K562 (cell line): ENCODE measurements around the gene MFSD11. TPM values are rescaled to one million over a fixed set of nuclear protein-coding genes. Genes with fewer than 3 reads are reported as not detected.
A peak's percentile ranks its signal among the peaks of the same experiment; 100 is the strongest.

ENCODE experiments used
- ATAC-seq: fragments of 200-7000 bp; cut with Tn5 transposase; 3 replicates; pipeline ENCODE4 v1.9.1; 2020; ENCODE audit warnings: moderate library complexity
- BruUV-seq: library from RNA; stranded (reverse); fragments of 400-500 nt; replicated peaks from 2 replicates; lab custom pipeline; 2021; lab: Mats Ljungman, UMichigan
- CTCF ChIA-PET: fragments of 300-600 bp; formaldehyde crosslinking; extraction: SDS; loops from one replicate; lab custom pipeline; 2021; ENCODE audit warnings: low intra/inter-chr PET ratio; lab: Yijun Ruan, JAX
- POLR2A ChIA-PET: fragments of 300-600, 350-650 bp; sonication (Branson Sonifier 250); formaldehyde crosslinking; extraction: SDS; loops from one replicate; lab custom pipeline; 2021; ENCODE audit warnings: antibody characterized with exemption, inconsistent platforms; lab: Yijun Ruan, JAX
- DNase-seq, 4 experiments: peaks; one replicate each; pipeline versions ENCODE4 v3.0.0 to v3.0.0-alpha.2; 2011 to 2018; ENCODE audit warnings: low spot score in 3 of 4, mixed read lengths in 3 of 4; ENCODE audit errors: extremely low read depth in 1 of 4
- FAIRE-seq: peaks from 2 replicates; lab custom pipeline; 2011; peaks lifted over from hg19 to GRCh38; lab: Jason Lieb, UNC
- H2AFZ ChIP-seq: 2 replicates; pipeline ENCODE4 v1.6.0; 2011; ENCODE audit warnings: low read depth, low read length, control low read depth, inconsistent platforms
- H3K27ac ChIP-seq: fragments of 200-600 bp; 3 replicates; pipeline ENCODE4 v1.8.0; 2011; ENCODE audit warnings: low read depth, mild to moderate bottlenecking, control low read depth, inconsistent platforms, low read length, moderate library complexity, mixed read lengths; ENCODE audit errors: extremely low read depth
- H3K27me3 ChIP-seq, 2 experiments: fragments of 300-600 bp in 1 of 2; 2 replicates in 1 of 2; 3 replicates in 1 of 2; pipeline versions ENCODE4 v1.6.0 to v1.8.0; 2011; ENCODE audit warnings: inconsistent platforms in 2 of 2, low read length in 2 of 2, mild to moderate bottlenecking in 1 of 2, mixed read lengths in 1 of 2, moderate library complexity in 1 of 2; ENCODE audit not compliant: control insufficient read depth in 2 of 2, insufficient read depth in 2 of 2
- H3K36me3 ChIP-seq: fragments of 300-600 bp; 3 replicates; pipeline ENCODE4 v1.8.0; 2011; ENCODE audit warnings: mild to moderate bottlenecking, low read length, inconsistent platforms; ENCODE audit not compliant: control insufficient read depth, insufficient read depth
- H3K4me1 ChIP-seq, 2 experiments: fragments of 200-600 bp in 1 of 2; replicated peaks in 1 of 2; 2 replicates in 1 of 2; 3 replicates in 1 of 2; pipeline versions ENCODE4 v1.5.1 to v1.8.0; 2011; ENCODE audit warnings: inconsistent platforms in 2 of 2, low read length in 2 of 2, mild to moderate bottlenecking in 1 of 2, mixed read lengths in 1 of 2, moderate library complexity in 1 of 2; ENCODE audit not compliant: control insufficient read depth in 2 of 2, insufficient read depth in 2 of 2
- H3K4me2 ChIP-seq: 2 replicates; pipeline ENCODE4 v1.6.1; 2011; ENCODE audit warnings: low read length, control low read depth, inconsistent platforms, mixed read lengths; ENCODE audit not compliant: insufficient read depth
- H3K4me3 ChIP-seq: fragments of 200-600 bp; sonication (generic), shearing (Covaris generic); 2 replicates; pipeline ENCODE4 v1.5.1; 2016; ENCODE audit warnings: control low read depth, inconsistent platforms
- H3K79me2 ChIP-seq: fragments of 200-600 bp; 3 replicates; pipeline ENCODE4 v1.8.0; 2011; ENCODE audit warnings: low read length, inconsistent platforms; ENCODE audit not compliant: control insufficient read depth, insufficient read depth
- H3K9ac ChIP-seq, 2 experiments: 2 replicates each; pipeline versions ENCODE4 v1.6.0 to v1.6.1; 2011; ENCODE audit warnings: low read depth in 2 of 2, low read length in 2 of 2, control low read depth in 1 of 2, inconsistent platforms in 1 of 2, mild to moderate bottlenecking in 1 of 2, mixed read lengths in 1 of 2; ENCODE audit not compliant: insufficient read depth in 1 of 2
- H3K9me1 ChIP-seq: one replicate; pipeline ENCODE4 v1.6.0; 2011; ENCODE audit warnings: inconsistent platforms, mild to moderate bottlenecking, low read length, moderate library complexity; ENCODE audit not compliant: control insufficient read depth, insufficient read depth
- H3K9me3 ChIP-seq: replicated peaks from 2 replicates; pipeline ENCODE4 v1.5.1; 2011; ENCODE audit warnings: low read depth, low read length, inconsistent platforms; ENCODE audit not compliant: control insufficient read depth, insufficient read depth
- H4K20me1 ChIP-seq: replicated peaks from 2 replicates; pipeline ENCODE4 v1.6.1; 2011; ENCODE audit warnings: low read length, inconsistent platforms, mixed read lengths; ENCODE audit not compliant: control insufficient read depth, insufficient read depth
- CBFA2T3 ChIP-seq: fragments of 450-650 bp; IDR thresholded peaks from 2 replicates; pipeline ENCODE4 v1.6.1; 2017
- CHD2 ChIP-seq: IDR thresholded peaks from 2 replicates; pipeline ENCODE4 v1.6.1; 2011; ENCODE audit warnings: low read depth, low read length
- ELF1 ChIP-seq: fragments of 200-800 bp; sonication (Bioruptor generic); IDR thresholded peaks from 2 replicates; pipeline ENCODE4 v1.6.1; 2016; ENCODE audit warnings: missing genetic modification characterization, missing compliant biosample characterization
- FOSL1 ChIP-seq: fragments of 200-800 bp; sonication (Bioruptor generic); conservative IDR thresholded peaks from 2 replicates; pipeline ENCODE4 v1.6.1; 2016; ENCODE audit warnings: missing genetic modification characterization, missing compliant biosample characterization
- HDAC1 ChIP-seq, 2 experiments: fragments of 450-650 bp; IDR thresholded peaks; 2 replicates each; pipeline ENCODE4 v1.6.1; 2016 to 2017; ENCODE audit warnings: inconsistent platforms in 1 of 2, mild to moderate bottlenecking in 1 of 2, moderate library complexity in 1 of 2
- KLF1 ChIP-seq: fragments of 450-650 bp; IDR thresholded peaks from 2 replicates; pipeline ENCODE4 v1.6.1; 2016; ENCODE audit warnings: missing genetic modification characterization, missing compliant biosample characterization
- MNT ChIP-seq, 2 experiments: fragments of 450-650 bp; conservative IDR thresholded peaks; 2 replicates each; pipeline ENCODE4 v1.6.1; 2017; ENCODE audit warnings: mild to moderate bottlenecking in 2 of 2, moderate library complexity in 2 of 2
- NRF1 ChIP-seq, 2 experiments: fragments of 450-650 bp; IDR thresholded peaks in 1 of 2; conservative IDR thresholded peaks in 1 of 2; 2 replicates each; pipeline ENCODE4 v1.6.1; 2014; ENCODE audit warnings: mild to moderate bottlenecking in 2 of 2
- RBBP5 ChIP-seq: fragments of 200-600 bp; sonication (generic); IDR thresholded peaks from 2 replicates; pipeline ENCODE4 v1.6.1; 2012; ENCODE audit warnings: borderline replicate concordance, mild to moderate bottlenecking, low read length, control low read depth, inconsistent platforms; ENCODE audit not compliant: insufficient read depth, poor library complexity, severe bottlenecking
- SRF ChIP-seq, 2 experiments: fragments of 250-450, 450-650 bp in 1 of 2; sonication (Bioruptor Pico) in 1 of 2; sonication (generic) in 1 of 2; formaldehyde crosslinking; IDR thresholded peaks; 2 replicates each; pipeline versions ENCODE4 v1.5.0 to v1.5.1; 2020 to 2022; ENCODE audit warnings: mild to moderate bottlenecking in 1 of 2, missing genetic modification reagents in 1 of 2
- STAT5A ChIP-seq: IDR thresholded peaks from 2 replicates; pipeline ENCODE4 v1.6.1; 2012; ENCODE audit warnings: low read length, inconsistent platforms, borderline replicate concordance
- TCF7 ChIP-seq: sonication (generic); IDR thresholded peaks from 2 replicates; pipeline ENCODE4 v1.6.1; 2016; ENCODE audit warnings: antibody characterized with exemption, borderline replicate concordance
- ZBTB17 ChIP-seq: fragments of 450-650 bp; formaldehyde crosslinking; IDR thresholded peaks from 2 replicates; pipeline ENCODE4 v1.4.0; 2020; ENCODE audit warnings: mild to moderate bottlenecking
- ZNF12 ChIP-seq: sonication (generic); formaldehyde crosslinking; IDR thresholded peaks from 2 replicates; pipeline ENCODE4 v1.4.0; 2020; ENCODE audit warnings: mild to moderate bottlenecking, missing genetic modification reagents
- ZNF121 ChIP-seq: sonication (generic); formaldehyde crosslinking; conservative IDR thresholded peaks from 2 replicates; pipeline ENCODE4 v1.8.0; 2022; ENCODE audit warnings: missing genetic modification reagents
- ZNF280A ChIP-seq: fragments of 450-650 bp; IDR thresholded peaks from 2 replicates; pipeline ENCODE4 v1.6.1; 2018; ENCODE audit warnings: mild to moderate bottlenecking, low read depth; ENCODE audit not compliant: partially characterized antibody
- ZNF589 ChIP-seq: fragments of 200-800 bp; sonication (Bioruptor generic); IDR thresholded peaks from 2 replicates; pipeline ENCODE4 v1.6.1; 2016; ENCODE audit warnings: low read depth, missing genetic modification characterization, missing compliant biosample characterization
- ZNF699 ChIP-seq: fragments of 250-450 bp; sonication (Bioruptor Pico); IDR thresholded peaks from 2 replicates; pipeline ENCODE4 v1.8.0; 2021; ENCODE audit warnings: mild to moderate bottlenecking, moderate library complexity; ENCODE audit not compliant: insufficient replicate concordance
- WGBS: fragments of 100-300 bp; shearing (Covaris generic); methylation state at CpG from one replicate; pipeline ENCODE4 v1.1.6; 2016; ENCODE audit warnings: low coverage, mixed read lengths; ENCODE audit not compliant: insufficient coverage; ENCODE audit errors: missing lambda C conversion rate; 5-methylcytosine and 5-hydroxymethylcytosine counted together
- in situ Hi-C: fragments of 300-500 bp; cut with MboI; formaldehyde crosslinking; loops from 4 replicates; pipeline ENCODE4 v1.15.0; 2018; ENCODE audit warnings: inconsistent platforms, mixed read lengths
- intact Hi-C: fragments of 100-400 bp; cut with micrococcal nuclease; formaldehyde crosslinking; loops from 2 replicates; pipeline ENCODE4 v1.14.2; 2022
- polyA plus RNA-seq, 8 experiments: library from polyadenylated mRNA; depleted of rRNA in 4 of 8; stranded (reverse) in 5 of 8; unstranded in 3 of 8; fragments of >200 nt; fragmentation: Nextera tagmentation in 2 of 8; fragmentation: Illumina TruSeq in 1 of 8; extraction: Ambion mirVana in 2 of 8; extraction: Trizol in 1 of 8; gene quantifications; 2 replicates each; pipeline versions ENCODE4 v1.2.1 to v1.2.3, GENCODE V29; 2011 to 2014; ENCODE audit warnings: inconsistent platforms in 1 of 8, missing spikeins in 1 of 8
- total RNA-seq, 7 experiments: library from RNA; depleted of rRNA in 6 of 7; stranded (reverse); fragments of >200 nt in 6 of 7; fragmentation: Illumina TruSeq in 2 of 7; extraction: Trizol in 2 of 7; gene quantifications; 2 replicates each; pipeline versions ENCODE4 v1.2.1 to v1.2.3, GENCODE V29; 2011 to 2021; ENCODE audit warnings: low replicate concordance in 1 of 7

The MFSD11 gene
- total and polyA plus RNA-seq, 9 of the 15 experiments (the other 6 are each of a cell fraction or from before 2014, with no cell fraction given): 14.4 to 24.5 (median 19.9) TPM

DNA sequence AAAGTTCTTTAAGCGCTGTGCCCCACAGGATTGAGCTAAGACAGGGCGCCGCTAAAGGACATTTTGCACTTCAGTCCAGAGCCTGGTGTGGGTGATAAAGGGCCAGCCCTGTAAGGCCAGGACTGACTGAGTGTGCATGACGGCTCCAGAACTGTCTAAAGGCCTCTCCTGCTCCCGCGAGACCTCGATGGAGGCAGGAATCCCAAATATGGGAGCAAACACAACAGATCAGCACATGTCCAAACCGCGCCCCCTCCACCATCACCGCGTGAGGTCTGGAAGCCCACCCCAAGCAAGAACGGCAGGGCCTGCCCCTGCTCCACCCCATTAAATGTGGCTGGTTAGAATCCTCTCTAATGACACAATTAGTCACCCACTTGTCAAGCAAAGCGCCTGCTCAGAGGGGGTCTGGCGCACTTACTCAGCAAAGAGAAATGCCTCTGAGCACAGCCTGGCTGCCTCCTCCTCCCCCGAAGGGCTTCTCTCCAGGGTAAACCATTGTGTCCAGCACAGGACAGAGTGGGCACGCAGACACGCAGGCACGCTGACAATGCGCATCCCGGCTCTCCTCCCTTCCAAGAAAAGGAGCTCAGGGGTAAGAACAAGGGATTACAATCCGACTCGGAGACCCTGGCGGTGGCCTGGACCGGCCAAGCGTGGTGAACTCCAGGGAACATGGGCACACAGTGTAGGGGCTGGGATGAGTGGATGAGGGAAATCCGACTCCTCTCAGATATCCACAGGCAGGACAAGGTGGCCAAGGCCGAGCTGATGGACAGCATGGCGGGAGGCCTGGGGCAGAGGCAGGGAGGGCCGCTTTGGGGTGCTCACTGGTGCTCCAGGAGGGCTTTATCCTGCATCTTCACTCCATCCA is 28.6 kb upstream of the MFSD11 start:
- peaks cover 5% of the 10 kb centered on the region; the same call in 1 of the 2 replicates for H4K20me1 ChIP-seq
- no peak overlapping the region for H3K27ac ChIP-seq
- H3K27me3 ChIP-seq: no peaks in the 10 kb centered on the region
- BruUV-seq: TSS peak; percentile 42
- peak overlapping the region; percentile 27 to 73; a peak in 2 of 4 replicates for H3K9ac ChIP-seq
- in situ Hi-C loops (no loop called here), intact Hi-C loops (no loop called here)
- peak overlapping the region; percentile 73; the same call in 1 of the 2 replicates for H2AFZ ChIP-seq
- peak overlapping the region; percentile 42; the same call in 1 of the 2 replicates for H3K4me3 ChIP-seq
- ChIA-PET POLR2A (interaction anchor here (0.6 to 2.8 kb wide), 8 partner anchors 8 to 408 kb away, joined by 3 to 19 read pairs (median 6); no protein-coding TSS in a partner anchor), CTCF (no interaction called here)
- peak overlapping the region; percentile 76 for H3K4me2 ChIP-seq
- ATAC-seq (peak; percentile 49), FAIRE-seq (peak; percentile 74), DNase-seq (peak in 2 of 4 experiments; percentile 51 to 55)
- WGBS: 60% methylated on average over 29 of the region's 29 CpGs
- H3K9me1 ChIP-seq: no peaks in the 10 kb centered on the region
- peaks cover 17% of the 10 kb centered on the region; the same call in 2 of the 3 replicates for H3K36me3 ChIP-seq
- no peaks in the 10 kb centered on the region for H3K79me2 ChIP-seq
- no peaks in the 10 kb centered on the region for H3K9me3 ChIP-seq
- peaks cover 25 to 35% of the 10 kb centered on the region in 2 experiments; a peak in 4 of 5 replicates for H3K4me1 ChIP-seq
- peak; percentile 60 to 70 for TF ChIP-seq NRF1 (conservative IDR thresholded peaks at IDR 0.05 in 1 of 2, IDR thresholded peaks at IDR 0.05 in 1 of 2)
- TF ChIP-seq ELF1 (tag): no peak
- peak; percentile 44 to 55; a peak in 3 of 4 replicates for TF ChIP-seq MNT (conservative IDR thresholded peaks at IDR 0.05)
- no peak for TF ChIP-seq ZNF12 (CRISPR knock-in tag)
- TF ChIP-seq RBBP5: peak; percentile 11
- peak; percentile 49; the same call in 1 of the 2 replicates for TF ChIP-seq CHD2
- TF ChIP-seq TCF7: no peak
- TF ChIP-seq ZNF121 (CRISPR knock-in tag): 0 out of 2 replicates have a peak, but pooled peaks have one; percentile 19
- no peak for TF ChIP-seq STAT5A
- peak in 1 of 2 experiments; percentile 47; a peak in 1 of 4 replicates for TF ChIP-seq HDAC1 (IDR thresholded peaks at IDR 0.05)
- TF ChIP-seq SRF (CRISPR knock-in tag; IDR thresholded peaks at IDR 0.05): peak in 1 of 2 experiments; percentile 69; a peak in 1 of 4 replicates
- peak; percentile 56 for TF ChIP-seq FOSL1 (tag)
- no peak for TF ChIP-seq ZBTB17 (CRISPR knock-in tag)
- TF ChIP-seq ZNF589: no peak
- TF ChIP-seq ZNF699 (CRISPR knock-in tag): no peak
- TF ChIP-seq CBFA2T3: peak; percentile 6; the same call in 1 of the 2 replicates
- TF ChIP-seq KLF1 (tag): no peak
- no peak for TF ChIP-seq ZNF280A
